ENCODE results near the gene FLRT1. TPM values are rescaled to one million over a fixed set of nuclear protein-coding genes. Genes with fewer than 3 reads are reported as not detected.

The FLRT1 gene
- total and polyA plus RNA-seq, 2 of the 13 experiments (the other 11 are each of a cell fraction or from before 2014, with no cell fraction given) = 0.02 to 0.08 TPM

DNA sequence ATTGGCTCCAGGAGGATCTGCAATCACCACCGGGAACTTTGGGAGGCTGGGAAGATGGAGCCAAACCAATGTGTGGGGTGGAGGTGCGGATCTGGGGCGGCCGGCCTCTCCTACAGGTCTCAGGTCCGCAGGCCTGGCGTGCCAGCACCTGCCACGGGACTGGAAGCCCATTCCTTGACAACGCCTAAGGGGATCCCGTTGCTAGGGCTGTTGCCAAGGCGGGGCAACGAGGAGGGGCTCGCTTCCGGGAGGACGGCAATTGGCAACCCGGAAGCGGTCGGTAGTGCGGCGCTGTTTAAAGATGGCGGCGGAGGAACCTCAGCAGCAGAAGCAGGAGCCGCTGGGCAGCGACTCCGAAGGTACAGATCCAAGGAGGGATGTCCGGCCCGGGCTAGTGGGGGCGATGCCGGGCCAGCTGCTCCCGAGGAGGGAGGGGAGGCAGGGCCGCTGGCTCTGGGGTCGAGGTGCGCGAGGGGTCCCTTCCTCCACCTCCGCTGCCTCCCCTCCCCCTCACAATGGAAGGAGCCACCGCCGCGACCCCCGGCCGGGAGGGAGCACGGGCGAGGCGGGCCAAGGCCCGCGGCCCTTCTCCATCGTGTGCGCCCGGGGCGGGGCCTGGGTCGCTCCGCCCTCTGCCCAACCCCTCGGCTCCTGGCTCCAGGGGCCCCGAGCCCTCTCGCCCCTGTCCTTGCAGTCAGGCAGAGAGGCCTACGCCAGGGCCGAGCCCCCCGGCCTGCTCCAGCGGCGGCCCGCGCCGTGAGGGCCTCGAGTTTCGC lies 49.4 kb upstream of the FLRT1 start, which contains the start of gene OTUB1 (continued):
- no peak for TF ChIP-seq RERE (CRISPR knock-in tag; IDR thresholded peaks at IDR 0.05; ENCODE audit: low read depth)
- TF ChIP-seq FOSL2 (CRISPR knock-in tag; IDR thresholded peaks at IDR 0.05) = peak; percentile 43; the same call in 1 of the 2 replicates
- no peak for TF ChIP-seq REXO4 (CRISPR knock-in tag; IDR thresholded peaks at IDR 0.05; ENCODE audit: borderline replicate concordance)
- peak; percentile 97 for TF ChIP-seq SAP130 (CRISPR knock-in tag; IDR thresholded peaks at IDR 0.05; ENCODE audit: low read depth)
- TF ChIP-seq ZNF350 (CRISPR knock-in tag; IDR thresholded peaks at IDR 0.05; ENCODE audit: borderline replicate concordance, low read depth) = peak; percentile 66
- no peak for TF ChIP-seq TBP (CRISPR knock-in tag; IDR thresholded peaks at IDR 0.05)
- TF ChIP-seq SIN3A (IDR thresholded peaks at IDR 0.05; ENCODE audit: borderline replicate concordance, low read depth, low read length) = peak; percentile 93; the same call in 1 of the 2 replicates
- TF ChIP-seq, protein P1, sequence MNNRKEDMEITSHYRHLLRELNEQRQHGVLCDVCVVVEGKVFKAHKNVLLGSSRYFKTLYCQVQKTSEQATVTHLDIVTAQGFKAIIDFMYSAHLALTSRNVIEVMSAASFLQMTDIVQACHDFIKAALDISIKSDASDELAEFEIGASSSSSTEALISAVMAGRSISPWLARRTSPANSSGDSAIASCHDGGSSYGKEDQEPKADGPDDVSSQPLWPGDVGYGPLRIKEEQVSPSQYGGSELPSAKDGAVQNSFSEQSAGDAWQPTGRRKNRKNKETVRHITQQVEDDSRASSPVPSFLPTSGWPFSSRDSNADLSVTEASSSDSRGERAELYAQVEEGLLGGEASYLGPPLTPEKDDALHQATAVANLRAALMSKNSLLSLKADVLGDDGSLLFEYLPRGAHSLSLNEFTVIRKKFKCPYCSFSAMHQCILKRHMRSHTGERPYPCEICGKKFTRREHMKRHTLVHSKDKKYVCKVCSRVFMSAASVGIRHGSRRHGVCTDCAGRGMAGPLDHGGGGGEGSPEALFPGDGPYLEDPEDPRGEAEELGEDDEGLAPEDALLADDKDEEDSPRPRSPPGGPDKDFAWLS (CRISPR knock-in tag; IDR thresholded peaks at IDR 0.05; ENCODE audit: borderline replicate concordance) = no peak
- TF ChIP-seq, protein P2, sequence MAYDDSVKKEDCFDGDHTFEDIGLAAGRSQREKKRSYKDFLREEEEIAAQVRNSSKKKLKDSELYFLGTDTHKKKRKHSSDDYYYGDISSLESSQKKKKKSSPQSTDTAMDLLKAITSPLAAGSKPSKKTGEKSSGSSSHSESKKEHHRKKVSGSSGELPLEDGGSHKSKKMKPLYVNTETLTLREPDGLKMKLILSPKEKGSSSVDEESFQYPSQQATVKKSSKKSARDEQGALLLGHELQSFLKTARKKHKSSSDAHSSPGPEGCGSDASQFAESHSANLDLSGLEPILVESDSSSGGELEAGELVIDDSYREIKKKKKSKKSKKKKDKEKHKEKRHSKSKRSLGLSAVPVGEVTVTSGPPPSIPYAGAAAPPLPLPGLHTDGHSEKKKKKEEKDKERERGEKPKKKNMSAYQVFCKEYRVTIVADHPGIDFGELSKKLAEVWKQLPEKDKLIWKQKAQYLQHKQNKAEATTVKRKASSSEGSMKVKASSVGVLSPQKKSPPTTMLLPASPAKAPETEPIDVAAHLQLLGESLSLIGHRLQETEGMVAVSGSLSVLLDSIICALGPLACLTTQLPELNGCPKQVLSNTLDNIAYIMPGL (CRISPR knock-in tag; IDR thresholded peaks at IDR 0.05; ENCODE audit: borderline replicate concordance in 1 of 2, low read depth in 1 of 2) = peak; percentile 89 to 92; a peak in 2 of 4 replicates
- TF ChIP-seq, protein P3, sequence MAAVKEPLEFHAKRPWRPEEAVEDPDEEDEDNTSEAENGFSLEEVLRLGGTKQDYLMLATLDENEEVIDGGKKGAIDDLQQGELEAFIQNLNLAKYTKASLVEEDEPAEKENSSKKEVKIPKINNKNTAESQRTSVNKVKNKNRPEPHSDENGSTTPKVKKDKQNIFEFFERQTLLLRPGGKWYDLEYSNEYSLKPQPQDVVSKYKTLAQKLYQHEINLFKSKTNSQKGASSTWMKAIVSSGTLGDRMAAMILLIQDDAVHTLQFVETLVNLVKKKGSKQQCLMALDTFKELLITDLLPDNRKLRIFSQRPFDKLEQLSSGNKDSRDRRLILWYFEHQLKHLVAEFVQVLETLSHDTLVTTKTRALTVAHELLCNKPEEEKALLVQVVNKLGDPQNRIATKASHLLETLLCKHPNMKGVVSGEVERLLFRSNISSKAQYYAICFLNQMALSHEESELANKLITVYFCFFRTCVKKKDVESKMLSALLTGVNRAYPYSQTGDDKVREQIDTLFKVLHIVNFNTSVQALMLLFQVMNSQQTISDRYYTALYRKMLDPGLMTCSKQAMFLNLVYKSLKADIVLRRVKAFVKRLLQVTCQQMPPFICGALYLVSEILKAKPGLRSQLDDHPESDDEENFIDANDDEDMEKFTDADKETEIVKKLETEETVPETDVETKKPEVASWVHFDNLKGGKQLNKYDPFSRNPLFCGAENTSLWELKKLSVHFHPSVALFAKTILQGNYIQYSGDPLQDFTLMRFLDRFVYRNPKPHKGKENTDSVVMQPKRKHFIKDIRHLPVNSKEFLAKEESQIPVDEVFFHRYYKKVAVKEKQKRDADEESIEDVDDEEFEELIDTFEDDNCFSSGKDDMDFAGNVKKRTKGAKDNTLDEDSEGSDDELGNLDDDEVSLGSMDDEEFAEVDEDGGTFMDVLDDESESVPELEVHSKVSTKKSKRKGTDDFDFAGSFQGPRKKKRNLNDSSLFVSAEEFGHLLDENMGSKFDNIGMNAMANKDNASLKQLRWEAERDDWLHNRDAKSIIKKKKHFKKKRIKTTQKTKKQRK (IDR thresholded peaks at IDR 0.05; ENCODE audit: low read length) = no peak
- TF ChIP-seq ELF4 (CRISPR knock-in tag; IDR thresholded peaks at IDR 0.05; ENCODE audit: borderline replicate concordance) = peak; percentile 88; the same call in 1 of the 2 replicates
- TF ChIP-seq PITX1 (CRISPR knock-in tag; IDR thresholded peaks at IDR 0.05) = peak; percentile 26; the same call in 1 of the 2 replicates
